OCI-LY7 (cell line): ENCODE results near the gene ALPK3.

ENCODE experiments used
- CTCF ChIP-seq: fragments of 200-600 bp; sonication (generic); conservative IDR thresholded peaks from 2 replicates; pipeline ENCODE4 v1.5.1; 2014; ENCODE audit warnings: mild to moderate bottlenecking, antibody characterized with exemption, low read length, moderate library complexity, mixed read lengths
- EZH2phosphoT487 ChIP-seq: fragments of 200-600 bp; sonication (generic); IDR thresholded peaks from 2 replicates; pipeline ENCODE4 v1.6.1; 2018; ENCODE audit warnings: low read depth, borderline replicate concordance, mild to moderate bottlenecking, mixed run types, antibody characterized with exemption, low read length, moderate library complexity, mixed read lengths

GRCh38 chr15:84817466-84818081 lies 418 bp downstream of the ALPK3 start:
- TF ChIP-seq CTCF = no peak
- TF ChIP-seq EZH2phosphoT487 = no peak
